HCT116 (cell line): ENCODE results near the gene RPLP1. TPM values are rescaled to one million over a fixed set of nuclear protein-coding genes. Genes with fewer than 3 reads are reported as not detected.

Experiments used
- ATAC-seq: fragments of 200-7000 bp; cut with Tn5 transposase; 2 replicates; pipeline ENCODE4 v1.9.1; 2020; ENCODE audit warnings: mild to moderate bottlenecking, moderate library complexity
- BruUV-seq: library from RNA; stranded (reverse); fragments of 400-500 nt; replicated peaks from 2 replicates; lab custom pipeline; 2021; lab: Mats Ljungman, UMichigan
- CTCF ChIA-PET: fragments of 300-600 bp; sonication (Branson Sonifier 250); formaldehyde crosslinking; loops from one replicate; lab custom pipeline; 2021; ENCODE audit warnings: antibody characterized with exemption; lab: Charles Lee
- POLR2A ChIA-PET: fragments of 300-600, 350-600 bp; sonication (Branson Sonifier 250); formaldehyde crosslinking; loops from one replicate; lab custom pipeline; 2021; ENCODE audit warnings: antibody characterized with exemption; lab: Charles Lee
- RAD21 ChIA-PET, 2 experiments: fragments of 300-600 bp; sonication (Branson Sonifier 250); formaldehyde crosslinking; loops; one replicate each; lab custom pipeline; 2023; ENCODE audit warnings: low total read pairs in 2 of 2; ENCODE audit not compliant: uncharacterized antibody in 2 of 2, unreplicated experiment in 2 of 2, low non-redundant PET in 1 of 2; lab: Charles Lee
- DNase-seq: peaks from one replicate; pipeline ENCODE4 v3.0.0-alpha.2; 2010; ENCODE audit warnings: low read depth, low spot score
- H2AFZ ChIP-seq: fragments of 200-600 bp; shearing (Covaris generic), sonication (generic); 2 replicates; pipeline ENCODE4 v1.6.1; 2017; ENCODE audit warnings: low read depth, mixed run types, mixed read lengths, antibody characterized with exemption, low read length; ENCODE audit not compliant: poor library complexity, severe bottlenecking
- H3K27ac ChIP-seq: 2 replicates; pipeline ENCODE4 v1.5.1; 2012; ENCODE audit warnings: low read depth, low read length
- H3K27me3 ChIP-seq: fragments of 200-600 bp; sonication (generic); 2 replicates; pipeline ENCODE4 v1.6.1; 2016; ENCODE audit warnings: mixed run types, low read length, mixed read lengths; ENCODE audit not compliant: insufficient read depth
- H3K36me3 ChIP-seq, 2 experiments: fragments of 200-500 bp in 1 of 2; fragments of 200-600 bp in 1 of 2; sonication (Bioruptor generic) in 1 of 2; sonication (generic) in 1 of 2; 2 replicates each; pipeline versions ENCODE4 v1.5.1 to v1.6.1; 2014 to 2016; ENCODE audit warnings: low read length in 2 of 2, inconsistent platforms in 1 of 2, mixed read lengths in 1 of 2, mixed run types in 1 of 2; ENCODE audit not compliant: insufficient read depth in 2 of 2, control insufficient read depth in 1 of 2
- H3K4me1 ChIP-seq, 2 experiments: fragments of 200-600 bp in 1 of 2; sonication (generic) in 1 of 2; 2 replicates each; pipeline versions ENCODE4 v1.5.1 to v1.6.1; 2012 to 2017; ENCODE audit warnings: low read length in 2 of 2, inconsistent platforms in 1 of 2, mild to moderate bottlenecking in 1 of 2, mixed read lengths in 1 of 2, mixed run types in 1 of 2, moderate library complexity in 1 of 2; ENCODE audit not compliant: insufficient read depth in 2 of 2, control insufficient read depth in 1 of 2
- H3K4me2 ChIP-seq: fragments of 200-600 bp; sonication (generic); 2 replicates; pipeline ENCODE4 v1.6.1; 2017; ENCODE audit warnings: mixed run types, low read length, mixed read lengths
- H3K4me3 ChIP-seq, 2 experiments: fragments of 200-600 bp in 1 of 2; sonication (generic) in 1 of 2; replicated peaks in 1 of 2; 2 replicates each; pipeline ENCODE4 v1.5.1; 2011 to 2016; ENCODE audit warnings: low read length in 2 of 2, control low read depth in 1 of 2, low read depth in 1 of 2, mild to moderate bottlenecking in 1 of 2, mixed read lengths in 1 of 2, mixed run types in 1 of 2
- H3K79me2 ChIP-seq: fragments of 200-600 bp; sonication (generic); 2 replicates; pipeline ENCODE4 v1.6.1; 2017; ENCODE audit warnings: mild to moderate bottlenecking, mixed run types, low read length, moderate library complexity, mixed read lengths; ENCODE audit not compliant: insufficient read depth
- H3K9ac ChIP-seq: fragments of 200-600 bp; sonication (generic); 2 replicates; pipeline ENCODE4 v1.6.1; 2016; ENCODE audit warnings: low read length, mixed read lengths
- H3K9me2 ChIP-seq: fragments of 200-600 bp; sonication (generic), shearing (Covaris generic); 2 replicates; pipeline ENCODE4 v1.6.1; 2017; ENCODE audit warnings: mixed run types, mild to moderate bottlenecking, moderate library complexity; ENCODE audit not compliant: insufficient read depth
- H3K9me3 ChIP-seq, 2 experiments: fragments of 200-500 bp in 1 of 2; fragments of 200-600 bp in 1 of 2; sonication (Bioruptor generic) in 1 of 2; sonication (generic) in 1 of 2; 2 replicates each; pipeline ENCODE4 v1.6.1; 2014 to 2017; ENCODE audit warnings: low read length in 2 of 2, mixed read lengths in 2 of 2, inconsistent platforms in 1 of 2, low read depth in 1 of 2, mild to moderate bottlenecking in 1 of 2, mixed run types in 1 of 2, moderate library complexity in 1 of 2; ENCODE audit not compliant: control insufficient read depth in 1 of 2, insufficient read depth in 1 of 2
- H4K20me1 ChIP-seq: fragments of 200-600 bp; sonication (generic), shearing (Covaris generic); 2 replicates; pipeline ENCODE4 v1.6.1; 2017; ENCODE audit warnings: mixed run types, mild to moderate bottlenecking, moderate library complexity; ENCODE audit not compliant: insufficient read depth
- CTCF ChIP-seq, 3 experiments: fragments of 200-600 bp in 1 of 3; sonication (generic) in 1 of 3; IDR thresholded peaks in 2 of 3; conservative IDR thresholded peaks in 1 of 3; 2 replicates each; pipeline ENCODE4 v1.5.1; 2012 to 2017; ENCODE audit warnings: low read depth in 2 of 3, low read length in 2 of 3, antibody characterized with exemption in 1 of 3, borderline replicate concordance in 1 of 3, control low read depth in 1 of 3, mild to moderate bottlenecking in 1 of 3, mixed read lengths in 1 of 3, mixed run types in 1 of 3, moderate library complexity in 1 of 3; ENCODE audit not compliant: insufficient read depth in 1 of 3
- EGR1 ChIP-seq: IDR thresholded peaks from 2 replicates; pipeline ENCODE4 v1.6.1; 2012; ENCODE audit warnings: low read depth
- JUND ChIP-seq: IDR thresholded peaks from 2 replicates; pipeline ENCODE4 v1.6.1; 2012
- POLR2A ChIP-seq: IDR thresholded peaks from 2 replicates; pipeline ENCODE4 v1.7.0; 2011; ENCODE audit warnings: borderline replicate concordance; ENCODE audit not compliant: insufficient read depth, insufficient read length; ENCODE audit errors: extremely low read depth
- RAD21 ChIP-seq: IDR thresholded peaks from 2 replicates; pipeline ENCODE4 v1.6.1; 2012; ENCODE audit warnings: low read depth, mild to moderate bottlenecking
- SIN3A ChIP-seq: IDR thresholded peaks from 2 replicates; pipeline ENCODE4 v1.6.1; 2012; ENCODE audit warnings: low read depth
- SP1 ChIP-seq: IDR thresholded peaks from 2 replicates; pipeline ENCODE4 v1.6.1; 2012; ENCODE audit warnings: low read depth
- SRF ChIP-seq: IDR thresholded peaks from 2 replicates; pipeline ENCODE4 v1.6.1; 2012; ENCODE audit warnings: low read depth
- ZFX ChIP-seq: fragments of 450-650 bp; IDR thresholded peaks from 2 replicates; pipeline ENCODE4 v1.6.1; 2017
- intact Hi-C: fragments of 100-400 bp; cut with micrococcal nuclease; formaldehyde crosslinking; loops from 2 replicates; pipeline ENCODE4 v1.10.0; 2022
- total RNA-seq: library from RNA; stranded (reverse); gene quantifications from one replicate; pipeline ENCODE4 v1.2.1, GENCODE V29; 2021; ENCODE audit not compliant: unreplicated experiment

Gene RPLP1
- total RNA-seq, 1 experiment from 2014 or later = 3,138 TPM

- no peak overlapping the region for H3K4me2 ChIP-seq
- RAD21 ChIA-PET = no interaction called here
- H4K20me1 ChIP-seq = no peaks in the 10 kb centered on the region
- peaks cover 0 to 2% of the 10 kb centered on the region in 2 experiments; a peak in 1 of 4 replicates for H3K36me3 ChIP-seq
- ATAC-seq (peak; percentile 58), DNase-seq (peak; percentile 22)
- no peak overlapping the region for H3K4me3 ChIP-seq
- no TSS peak for BruUV-seq
- H3K79me2 ChIP-seq = peaks cover 16% of the 10 kb centered on the region
- no peak overlapping the region for H3K27ac ChIP-seq
- no peaks in the 10 kb centered on the region for H3K9me3 ChIP-seq
- no peak overlapping the region for H3K9ac ChIP-seq
- H2AFZ ChIP-seq = no peak overlapping the region
- no peaks in the 10 kb centered on the region for H3K27me3 ChIP-seq
- intact Hi-C loops = loop anchor here (1.0 kb wide), 1 partner anchor 351 kb away; no protein-coding TSS in a partner anchor
- POLR2A ChIA-PET = no interaction called here
- CTCF ChIA-PET = no interaction called here
- no peaks in the 10 kb centered on the region for H3K9me2 ChIP-seq
- peaks cover 0 to 19% of the 10 kb centered on the region in 2 experiments; a peak in 3 of 4 replicates for H3K4me1 ChIP-seq
- TF ChIP-seq RAD21 (peak; percentile 72), ZFX (no peak), POLR2A (no peak), CTCF (IDR thresholded peaks at IDR 0.05 in 2 of 3, conservative IDR thresholded peaks at IDR 0.05 in 1 of 3; ENCODE audit: borderline replicate concordance in 1 of 3, insufficient read depth in 1 of 3, low read depth in 2 of 3, low read length in 2 of 3) (peak; percentile 40 to 61 (median 61); a peak in 5 of 6 replicates), EGR1 (no peak), SRF (peak; percentile 74), SIN3A (no peak), JUND (no peak; the same call in 1 of the 2 replicates), SP1 (no peak)
These were observed 42.3 kb upstream of the RPLP1 start for GRCh38 chr15:69410248-69410874.
